Esophagus squamous epithelium (tissue), 4 donors: ENCODE data around the gene CITED4.

Source experiments
- POLR2A ChIP-seq, 4 donors: fragments of 450-650 bp; IDR thresholded peaks; one replicate each; pipeline ENCODE4 v1.6.1; 2017; ENCODE audit warnings: antibody characterized with exemption in 4 of 4, mild to moderate bottlenecking in 4 of 4, moderate library complexity in 3 of 4
- TF ChIP-seq, protein P1 (sequence below), 6 experiments: fragments of 450-650 bp in 4 of 6; fragments of 200-600 bp in 2 of 6; sonication (generic) in 2 of 6; IDR thresholded peaks; one replicate each; pipeline ENCODE4 v1.5.1; 2016 to 2019; ENCODE audit warnings: antibody characterized with exemption in 6 of 6, mild to moderate bottlenecking in 4 of 6, moderate library complexity in 4 of 6

- TF ChIP-seq, protein P1, sequence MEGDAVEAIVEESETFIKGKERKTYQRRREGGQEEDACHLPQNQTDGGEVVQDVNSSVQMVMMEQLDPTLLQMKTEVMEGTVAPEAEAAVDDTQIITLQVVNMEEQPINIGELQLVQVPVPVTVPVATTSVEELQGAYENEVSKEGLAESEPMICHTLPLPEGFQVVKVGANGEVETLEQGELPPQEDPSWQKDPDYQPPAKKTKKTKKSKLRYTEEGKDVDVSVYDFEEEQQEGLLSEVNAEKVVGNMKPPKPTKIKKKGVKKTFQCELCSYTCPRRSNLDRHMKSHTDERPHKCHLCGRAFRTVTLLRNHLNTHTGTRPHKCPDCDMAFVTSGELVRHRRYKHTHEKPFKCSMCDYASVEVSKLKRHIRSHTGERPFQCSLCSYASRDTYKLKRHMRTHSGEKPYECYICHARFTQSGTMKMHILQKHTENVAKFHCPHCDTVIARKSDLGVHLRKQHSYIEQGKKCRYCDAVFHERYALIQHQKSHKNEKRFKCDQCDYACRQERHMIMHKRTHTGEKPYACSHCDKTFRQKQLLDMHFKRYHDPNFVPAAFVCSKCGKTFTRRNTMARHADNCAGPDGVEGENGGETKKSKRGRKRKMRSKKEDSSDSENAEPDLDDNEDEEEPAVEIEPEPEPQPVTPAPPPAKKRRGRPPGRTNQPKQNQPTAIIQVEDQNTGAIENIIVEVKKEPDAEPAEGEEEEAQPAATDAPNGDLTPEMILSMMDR (IDR thresholded peaks at IDR 0.05), result no peak
- TF ChIP-seq POLR2A (IDR thresholded peaks at IDR 0.05), result no peak
These were observed 46.2 kb upstream of the CITED4 start for GRCh38 chr1:40908350-40908749.
